CD1c-positive myeloid dendritic cell (primary cell): ENCODE measurements around the gene ELAVL3.
A peak's percentile ranks its signal among the peaks of the same experiment; 100 is the strongest.

ENCODE experiments used
- DNase-seq: peaks from one replicate; pipeline ENCODE4 v3.0.0-alpha.2; 2016; ENCODE audit errors: extremely low spot score

ELAVL3 gene

DNA sequence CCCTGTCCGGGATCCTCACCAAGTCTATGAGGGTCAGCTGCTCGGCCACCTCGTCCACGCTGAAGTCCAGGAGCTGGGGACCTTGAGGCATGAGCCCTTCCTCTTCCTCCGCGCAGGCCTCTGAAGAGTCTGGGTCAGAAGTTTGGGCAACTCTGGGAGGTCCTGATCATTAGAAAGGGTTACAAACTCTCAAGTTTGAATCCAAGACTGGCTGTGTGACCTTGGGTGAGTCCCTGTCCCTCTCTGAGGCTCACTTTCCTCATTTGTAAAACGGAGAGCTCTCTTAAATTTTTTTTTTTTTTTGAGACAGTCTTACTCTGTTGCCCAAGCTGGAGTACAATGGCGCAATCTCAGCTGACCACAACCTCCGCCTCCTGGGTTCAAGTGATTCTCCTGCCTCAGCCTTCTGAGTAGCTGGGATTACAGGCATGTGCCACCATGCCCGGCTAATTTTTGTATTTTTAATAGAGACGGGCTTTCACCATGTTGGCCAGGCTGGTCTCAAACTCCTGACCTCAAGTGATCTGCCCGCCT lies 74.1 kb downstream of the ELAVL3 start:
- peak; percentile 15 for DNase-seq

DNA sequence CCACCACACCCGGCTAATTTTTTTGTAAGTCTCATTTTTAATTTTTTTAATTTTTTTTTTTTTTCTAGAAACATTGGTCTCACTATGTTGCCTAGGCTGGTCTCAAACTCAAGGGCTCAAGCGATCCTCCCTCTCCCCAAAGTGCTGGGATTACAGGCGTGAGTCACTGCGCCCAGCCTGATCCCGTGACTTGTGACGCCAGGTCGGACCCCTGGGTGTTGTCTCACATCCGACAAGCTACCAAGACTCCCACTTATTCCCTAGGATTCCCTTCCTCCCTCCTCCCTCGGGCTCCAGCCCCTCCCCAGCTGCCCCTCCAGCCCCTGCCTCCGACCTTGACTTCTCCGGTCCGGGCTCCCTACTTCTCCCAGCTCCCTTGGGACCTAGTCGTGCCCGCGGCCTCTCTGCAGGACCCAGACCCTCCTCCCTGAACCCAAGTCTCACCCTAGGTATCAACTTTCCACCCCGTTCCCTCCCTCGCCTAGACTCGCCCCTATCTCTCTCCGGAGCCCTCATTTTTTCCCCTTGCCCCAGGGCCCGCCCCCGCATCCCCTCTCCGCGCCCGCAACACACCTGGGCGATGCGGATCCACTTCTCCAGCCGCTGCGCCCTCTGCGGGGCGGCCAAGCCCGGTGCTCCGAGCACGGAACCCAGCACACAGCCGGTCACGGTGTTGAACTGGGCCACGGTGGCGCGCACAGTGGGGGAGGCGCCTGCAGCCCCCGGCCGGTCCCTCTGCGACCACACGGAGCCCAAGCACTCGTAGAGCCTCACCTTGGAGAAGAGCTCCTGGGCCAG lies 74.8 kb downstream of the ELAVL3 start:
- DNase-seq: no peak

DNA sequence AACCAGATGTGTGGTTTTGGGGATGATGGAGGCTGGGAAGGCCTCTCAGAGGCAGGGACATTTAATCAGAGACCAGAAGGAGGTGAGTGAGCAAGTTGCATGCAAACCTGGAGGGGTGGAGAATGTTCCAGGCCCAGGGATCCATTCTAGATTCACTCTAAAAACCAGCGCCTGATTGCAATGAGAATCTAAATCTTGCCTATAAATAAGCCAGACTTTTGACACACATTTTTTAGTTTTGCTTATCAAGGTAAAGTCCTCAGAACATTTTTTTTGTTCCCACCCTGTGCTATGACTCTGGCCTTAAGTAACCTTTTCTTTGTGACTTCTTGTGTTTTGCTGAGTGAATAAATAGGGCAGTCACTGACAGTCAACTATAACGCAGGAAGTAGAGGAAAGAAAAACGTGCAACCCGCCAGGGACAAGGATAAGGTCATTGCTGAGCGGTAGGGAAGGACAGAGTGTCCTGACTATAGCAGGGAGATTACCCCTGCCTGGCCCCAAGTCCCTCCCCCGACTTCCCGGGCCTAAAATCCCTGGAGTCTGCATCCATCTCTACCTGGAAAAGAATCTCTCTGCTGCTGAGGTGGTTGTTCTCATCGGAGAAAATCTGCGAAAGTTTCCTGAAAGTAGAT lies 76.1 kb downstream of the ELAVL3 start:
- DNase-seq: no peak

DNA sequence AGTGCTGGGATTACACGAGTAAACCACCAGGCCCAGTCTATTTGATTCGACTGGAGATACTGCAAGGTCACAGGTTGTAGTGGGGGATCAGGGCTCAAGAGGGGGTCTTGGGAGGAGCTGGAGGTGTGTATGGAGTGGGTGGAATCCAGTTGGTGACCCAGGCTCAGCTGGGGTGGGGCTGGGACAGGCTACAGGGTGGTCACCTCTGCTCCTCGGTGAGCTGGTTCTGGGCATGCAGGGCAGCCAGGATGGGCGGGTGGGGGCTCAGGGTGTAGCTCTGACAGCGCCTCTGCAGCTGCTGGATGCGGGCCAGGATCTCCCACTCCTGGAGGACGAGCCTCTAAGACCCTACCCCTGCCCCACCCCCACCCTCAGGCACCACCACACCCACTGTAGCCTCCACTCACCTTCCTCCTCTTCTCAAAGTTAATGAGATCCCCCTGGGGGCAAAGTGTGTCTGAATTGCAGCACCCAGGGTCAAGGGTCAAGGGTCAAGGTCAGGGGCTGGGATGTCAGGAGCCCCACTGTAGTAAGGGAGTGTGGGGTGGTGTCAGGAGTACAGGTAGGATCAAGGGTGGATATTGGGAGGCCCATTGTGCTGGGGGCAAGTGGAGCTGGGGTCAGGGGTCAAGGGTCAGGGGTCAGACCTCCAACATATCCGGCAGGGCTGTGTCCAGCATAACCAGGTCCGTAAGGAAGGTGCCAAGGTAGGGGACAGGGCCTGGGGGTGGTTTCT lies 78.9 kb downstream of the ELAVL3 start:
- no peak for DNase-seq
